Measurements from ENCODE around the gene NPIPA5. TPM values are rescaled to one million over a fixed set of nuclear protein-coding genes. Genes with fewer than 3 reads are reported as not detected.
"Not testable (repeated sequence)": the region's sequence is repeated elsewhere in the genome, so short reads cannot be mapped to it uniquely, and the experiment has no call there.

The NPIPA5 gene
- total RNA-seq, 2 experiments from 2014 or later: 11.5 to 14.9 TPM

- H3K27me3 Mint-ChIP-seq; DNase-seq; H3K27ac Mint-ChIP-seq; POLR2A ChIA-PET; H3K9me3 Mint-ChIP-seq; H3K36me3 Mint-ChIP-seq; H3K4me3 Mint-ChIP-seq; H3K4me1 Mint-ChIP-seq (ENCODE audit: low read depth); CTCF ChIA-PET; intact Hi-C loops (cut with micrococcal nuclease): not testable (repeated sequence)
Observed at GRCh38 chr16:15357495-15357894, 20.6 kb downstream of the NPIPA5 start.

- H3K27ac Mint-ChIP-seq; intact Hi-C loops (cut with micrococcal nuclease); H3K9me3 Mint-ChIP-seq; DNase-seq; H3K27me3 Mint-ChIP-seq; POLR2A ChIA-PET; H3K36me3 Mint-ChIP-seq; CTCF ChIA-PET; H3K4me3 Mint-ChIP-seq; H3K4me1 Mint-ChIP-seq (ENCODE audit: low read depth): not testable (repeated sequence)
Observed at GRCh38 chr16:15354846-15355245, 23.2 kb downstream of the NPIPA5 start.

- intact Hi-C loops (cut with micrococcal nuclease); CTCF ChIA-PET; H3K36me3 Mint-ChIP-seq; H3K27me3 Mint-ChIP-seq; H3K9me3 Mint-ChIP-seq; H3K4me1 Mint-ChIP-seq (ENCODE audit: low read depth); H3K27ac Mint-ChIP-seq; H3K4me3 Mint-ChIP-seq; POLR2A ChIA-PET; DNase-seq: not testable (repeated sequence)
Observed at GRCh38 chr16:15352852-15353251, 25.2 kb downstream of the NPIPA5 start.

GRCh38 chr16:15351745-15352144 is 26.3 kb downstream of the NPIPA5 start:
- H3K27ac Mint-ChIP-seq; CTCF ChIA-PET; POLR2A ChIA-PET; H3K4me3 Mint-ChIP-seq; intact Hi-C loops (cut with micrococcal nuclease); H3K27me3 Mint-ChIP-seq; H3K4me1 Mint-ChIP-seq (ENCODE audit: low read depth); DNase-seq; H3K9me3 Mint-ChIP-seq; H3K36me3 Mint-ChIP-seq: not testable (repeated sequence)

GRCh38 chr16:15351251-15351650 is 26.8 kb downstream of the NPIPA5 start:
- H3K36me3 Mint-ChIP-seq; CTCF ChIA-PET; H3K27ac Mint-ChIP-seq; intact Hi-C loops (cut with micrococcal nuclease); DNase-seq; H3K9me3 Mint-ChIP-seq; H3K4me3 Mint-ChIP-seq; H3K4me1 Mint-ChIP-seq (ENCODE audit: low read depth); H3K27me3 Mint-ChIP-seq; POLR2A ChIA-PET: not testable (repeated sequence)

GRCh38 chr16:15348721-15349120 is 29.4 kb downstream of the NPIPA5 start:
- intact Hi-C loops (cut with micrococcal nuclease); H3K4me3 Mint-ChIP-seq; H3K27ac Mint-ChIP-seq; H3K27me3 Mint-ChIP-seq; CTCF ChIA-PET; H3K9me3 Mint-ChIP-seq; POLR2A ChIA-PET; DNase-seq; H3K4me1 Mint-ChIP-seq (ENCODE audit: low read depth); H3K36me3 Mint-ChIP-seq: not testable (repeated sequence)

GRCh38 chr16:15342337-15342736 is 35.8 kb downstream of the NPIPA5 start:
- H3K27ac Mint-ChIP-seq; H3K36me3 Mint-ChIP-seq; DNase-seq; H3K27me3 Mint-ChIP-seq; H3K4me3 Mint-ChIP-seq; intact Hi-C loops (cut with micrococcal nuclease); CTCF ChIA-PET; H3K4me1 Mint-ChIP-seq (ENCODE audit: low read depth); H3K9me3 Mint-ChIP-seq; POLR2A ChIA-PET: not testable (repeated sequence)

GRCh38 chr16:15338986-15339385 is 39.1 kb downstream of the NPIPA5 start:
- not testable (repeated sequence) for H3K4me3 Mint-ChIP-seq

GRCh38 chr16:15337974-15338605 is 40.0 kb downstream of the NPIPA5 start:
- POLR2A ChIA-PET; DNase-seq; H3K27me3 Mint-ChIP-seq; H3K36me3 Mint-ChIP-seq; H3K9me3 Mint-ChIP-seq; intact Hi-C loops (cut with micrococcal nuclease); H3K4me3 Mint-ChIP-seq; CTCF ChIA-PET; H3K4me1 Mint-ChIP-seq (ENCODE audit: low read depth); H3K27ac Mint-ChIP-seq: not testable (repeated sequence)

More at GRCh38 chr16:15338986-15339385, 39.1 kb downstream of the NPIPA5 start:
- H3K4me1 Mint-ChIP-seq (ENCODE audit: low read depth); H3K27ac Mint-ChIP-seq; H3K27me3 Mint-ChIP-seq; H3K36me3 Mint-ChIP-seq; H3K9me3 Mint-ChIP-seq; intact Hi-C loops (cut with micrococcal nuclease); POLR2A ChIA-PET; DNase-seq; CTCF ChIA-PET: not testable (repeated sequence)

- POLR2A ChIA-PET; H3K27me3 Mint-ChIP-seq; H3K9me3 Mint-ChIP-seq; CTCF ChIA-PET; H3K27ac Mint-ChIP-seq; H3K36me3 Mint-ChIP-seq; intact Hi-C loops (cut with micrococcal nuclease); DNase-seq; H3K4me3 Mint-ChIP-seq; H3K4me1 Mint-ChIP-seq (ENCODE audit: low read depth): not testable (repeated sequence)
Observed at GRCh38 chr16:15335609-15336008, 42.5 kb downstream of the NPIPA5 start.

- DNase-seq: peak; percentile 5
- H3K36me3 Mint-ChIP-seq; CTCF ChIA-PET; H3K27ac Mint-ChIP-seq; intact Hi-C loops (cut with micrococcal nuclease); H3K9me3 Mint-ChIP-seq; H3K27me3 Mint-ChIP-seq; H3K4me3 Mint-ChIP-seq; H3K4me1 Mint-ChIP-seq (ENCODE audit: low read depth); POLR2A ChIA-PET: not testable (repeated sequence)
Observed at GRCh38 chr16:15333969-15334368, 44.1 kb downstream of the NPIPA5 start.

- H3K4me1 Mint-ChIP-seq (ENCODE audit: low read depth); H3K4me3 Mint-ChIP-seq; intact Hi-C loops (cut with micrococcal nuclease); H3K36me3 Mint-ChIP-seq; H3K27ac Mint-ChIP-seq; CTCF ChIA-PET; POLR2A ChIA-PET; DNase-seq; H3K9me3 Mint-ChIP-seq; H3K27me3 Mint-ChIP-seq: not testable (repeated sequence)
Observed at GRCh38 chr16:15330978-15331377, 47.1 kb downstream of the NPIPA5 start.

- H3K27me3 Mint-ChIP-seq; H3K36me3 Mint-ChIP-seq; DNase-seq; H3K4me1 Mint-ChIP-seq (ENCODE audit: low read depth); intact Hi-C loops (cut with micrococcal nuclease); H3K27ac Mint-ChIP-seq; H3K9me3 Mint-ChIP-seq; H3K4me3 Mint-ChIP-seq; CTCF ChIA-PET; POLR2A ChIA-PET: not testable (repeated sequence)
Observed at GRCh38 chr16:15324954-15325353, 53.1 kb downstream of the NPIPA5 start.

GRCh38 chr16:15323373-15323772 is 54.7 kb downstream of the NPIPA5 start:
- DNase-seq; H3K27me3 Mint-ChIP-seq; intact Hi-C loops (cut with micrococcal nuclease); H3K4me1 Mint-ChIP-seq (ENCODE audit: low read depth); POLR2A ChIA-PET; CTCF ChIA-PET; H3K27ac Mint-ChIP-seq; H3K36me3 Mint-ChIP-seq; H3K4me3 Mint-ChIP-seq; H3K9me3 Mint-ChIP-seq: not testable (repeated sequence)

Data from activated CD4-positive, alpha-beta memory T cell treated with anti-CD3 and anti-CD28 coated beads for 36 hours (primary cell).